AG09319 (cell line): ENCODE data around the gene LMAN1L.
A peak's percentile ranks its signal among the peaks of the same experiment; 100 is the strongest.

Experiments used
- DNase-seq: peaks from one replicate; pipeline ENCODE4 v3.0.0-alpha.2; 2010; ENCODE audit warnings: low read depth; ENCODE audit errors: extremely low read depth
- TF ChIP-seq, protein P1 (sequence below): IDR thresholded peaks from 2 replicates; pipeline ENCODE4 v1.5.1; 2011; ENCODE audit warnings: low read depth, mild to moderate bottlenecking, inconsistent platforms, low read length, moderate library complexity

Gene LMAN1L

GRCh38 chr15:74777769-74778598, 34.7 kb upstream of the LMAN1L start:
- no peak for DNase-seq
- TF ChIP-seq, protein P1, sequence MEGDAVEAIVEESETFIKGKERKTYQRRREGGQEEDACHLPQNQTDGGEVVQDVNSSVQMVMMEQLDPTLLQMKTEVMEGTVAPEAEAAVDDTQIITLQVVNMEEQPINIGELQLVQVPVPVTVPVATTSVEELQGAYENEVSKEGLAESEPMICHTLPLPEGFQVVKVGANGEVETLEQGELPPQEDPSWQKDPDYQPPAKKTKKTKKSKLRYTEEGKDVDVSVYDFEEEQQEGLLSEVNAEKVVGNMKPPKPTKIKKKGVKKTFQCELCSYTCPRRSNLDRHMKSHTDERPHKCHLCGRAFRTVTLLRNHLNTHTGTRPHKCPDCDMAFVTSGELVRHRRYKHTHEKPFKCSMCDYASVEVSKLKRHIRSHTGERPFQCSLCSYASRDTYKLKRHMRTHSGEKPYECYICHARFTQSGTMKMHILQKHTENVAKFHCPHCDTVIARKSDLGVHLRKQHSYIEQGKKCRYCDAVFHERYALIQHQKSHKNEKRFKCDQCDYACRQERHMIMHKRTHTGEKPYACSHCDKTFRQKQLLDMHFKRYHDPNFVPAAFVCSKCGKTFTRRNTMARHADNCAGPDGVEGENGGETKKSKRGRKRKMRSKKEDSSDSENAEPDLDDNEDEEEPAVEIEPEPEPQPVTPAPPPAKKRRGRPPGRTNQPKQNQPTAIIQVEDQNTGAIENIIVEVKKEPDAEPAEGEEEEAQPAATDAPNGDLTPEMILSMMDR = no peak

DNA sequence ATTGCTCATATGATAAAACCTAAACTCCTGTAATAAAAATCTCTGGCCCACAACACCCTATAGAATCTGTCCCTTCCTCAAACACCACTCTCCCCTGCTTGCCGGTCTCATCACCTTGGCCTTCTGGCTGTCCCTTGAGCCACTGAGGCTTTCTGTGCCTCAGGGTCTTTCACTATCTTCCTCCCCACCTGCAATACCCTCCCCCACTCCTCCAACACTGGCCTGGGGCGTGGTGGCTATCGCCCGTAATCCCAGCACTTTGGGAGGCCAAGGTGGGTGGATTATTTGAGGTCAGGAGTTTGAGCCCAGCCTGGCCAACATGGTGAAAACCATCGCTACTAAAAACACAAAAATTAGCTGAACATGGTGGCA, 34.0 kb upstream of the LMAN1L start:
- TF ChIP-seq, protein P1 = no peak
- no peak for DNase-seq

GRCh38 chr15:74779162-74779648, 33.4 kb upstream of the LMAN1L start:
- TF ChIP-seq, protein P1 = no peak
- DNase-seq = no peak

DNA sequence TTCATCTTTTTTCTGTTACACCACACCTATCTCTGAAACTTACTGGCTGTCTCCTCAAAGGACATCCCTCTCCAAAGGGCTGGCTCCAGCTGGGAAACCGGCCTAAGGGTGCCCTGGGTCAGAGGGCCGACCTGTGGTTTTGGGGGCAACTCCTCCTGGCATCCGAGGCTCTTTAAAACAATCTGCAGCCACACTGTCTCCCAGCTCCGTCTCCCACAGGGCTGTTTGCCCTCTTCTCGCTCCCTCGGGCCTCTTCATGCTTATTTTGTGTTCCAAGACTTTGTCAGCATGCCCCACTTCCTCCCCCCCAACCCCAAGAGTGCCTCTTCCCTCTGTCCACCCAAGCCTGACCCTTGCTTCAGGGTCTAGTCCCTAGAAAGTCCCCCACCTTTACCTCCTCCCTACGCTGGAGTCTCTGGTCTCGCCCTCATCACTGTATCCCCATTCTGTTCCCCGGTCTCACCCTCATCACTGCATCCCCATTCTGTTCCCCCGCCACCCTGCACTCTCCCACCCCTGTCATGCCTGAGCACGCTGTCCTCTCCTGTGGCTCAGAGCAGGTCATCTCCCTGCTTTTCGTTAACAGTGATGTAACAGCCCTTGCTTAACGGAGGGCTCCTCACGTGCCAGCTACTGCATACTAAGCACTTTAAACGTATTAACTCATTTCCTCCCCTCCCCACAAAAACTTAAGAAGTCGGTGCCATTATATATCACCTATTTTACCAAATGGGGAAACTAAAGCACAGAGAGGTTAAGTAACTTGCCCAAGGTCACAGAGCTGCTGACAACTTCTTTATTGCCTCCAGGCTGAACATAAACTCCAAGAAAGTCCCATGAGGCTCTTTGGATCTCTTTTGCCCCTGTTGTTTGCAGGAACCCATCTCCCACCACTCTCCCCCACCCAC, 31.9 kb upstream of the LMAN1L start:
- TF ChIP-seq, protein P1 = no peak
- DNase-seq = no peak

GRCh38 chr15:74781431-74782258, 31.0 kb upstream of the LMAN1L start, which contains the start of gene CSK:
Gene CSK, plus strand, starts transcription at chr15:74782080. Its CDS starts 16,218 bp downstream, at chr15:74798298.
- no peak for DNase-seq
- TF ChIP-seq, protein P1 = peak; percentile 34

- TF ChIP-seq, protein P1 = no peak
- DNase-seq = no peak
Observed at GRCh38 chr15:74782259-74783071, 30.2 kb upstream of the LMAN1L start.
